Mucosa of descending colon (tissue), 3 donors: ENCODE data around the gene NTM. TPM values are rescaled to one million over a fixed set of nuclear protein-coding genes. Genes with fewer than 3 reads are reported as not detected.

ENCODE experiments used
- ATAC-seq: fragments of 200-7000 bp; cut with Tn5 transposase; one replicate; pipeline ENCODE4 v1.9.1; 2020; ENCODE audit warnings: mild to moderate bottlenecking, moderate library complexity
- DNase-seq, 3 donors: peaks; one replicate each; pipeline ENCODE4 v3.0.0-alpha.2; 2020
- H3K36me3 ChIP-seq: fragments of 200-600 bp; one replicate; pipeline ENCODE4 v1.8.0; 2021; ENCODE audit warnings: low read depth, mild to moderate bottlenecking
- H3K4me1 ChIP-seq: fragments of 200-600 bp; one replicate; pipeline ENCODE4 v1.8.0; 2021; ENCODE audit warnings: low read depth, mild to moderate bottlenecking
- H3K4me3 ChIP-seq: fragments of 200-600 bp; one replicate; pipeline ENCODE4 v1.8.0; 2021; ENCODE audit warnings: mild to moderate bottlenecking
- H3K9me3 ChIP-seq: fragments of 200-600 bp; one replicate; pipeline ENCODE4 v1.8.0; 2021; ENCODE audit warnings: mild to moderate bottlenecking
- CTCF ChIP-seq: fragments of 200-600 bp; IDR thresholded peaks from one replicate; pipeline ENCODE4 v1.8.0; 2022; ENCODE audit warnings: antibody characterized with exemption, mild to moderate bottlenecking
- intact Hi-C, 2 donors: fragments of 100-400 bp; cut with DNase I in 1 of 2; cut with micrococcal nuclease in 1 of 2; formaldehyde crosslinking; loops; one replicate each; pipeline versions ENCODE4 v1.11.0 to v1.11.1; 2022; cut with DNase I, micrococcal nuclease
- total RNA-seq, 3 donors: library from RNA; stranded (reverse); fragmentation: NEBNext Ultra II Directional in 2 of 3; extraction: Animal tissue kit (Norgen Biotek cat#: 25700) in 2 of 3; gene quantifications; one replicate each; pipeline versions ENCODE4 v1.2.1 to v1.2.4, GENCODE V29; 2021 to 2023
- donor health status: DM: no; HTN: no; CAD: no; lungs with moderate emphysema.
- donor health status: DM: no; HTN: no; CAD: no.
- donor health status: DM: no; HTN: yes; CAD: no.

NTM gene
- total RNA-seq, 3 donors from 2014 or later, result 0.64 to 7.7 (median 1.2) TPM

GRCh38 chr11:131447277-131447815 is 76.9 kb downstream of the NTM start:
- DNase-seq, result no peak

GRCh38 chr11:131447898-131448297 is 77.5 kb downstream of the NTM start:
- intact Hi-C loops, result no loop called here
- Histone ChIP-seq H3K36me3 (no peaks in the 10 kb centered on the region), H3K4me3 (no peak overlapping the region), H3K4me1 (no peaks in the 10 kb centered on the region), H3K9me3 (no peaks in the 10 kb centered on the region)
- ATAC-seq (no peak), DNase-seq (no peak)
- TF ChIP-seq CTCF, result no peak

More at GRCh38 chr11:131447277-131447815, 76.9 kb downstream of the NTM start:
- no peak for ATAC-seq
- Histone ChIP-seq H3K9me3 (no peaks in the 10 kb centered on the region), H3K4me3 (no peak overlapping the region), H3K4me1 (no peaks in the 10 kb centered on the region), H3K36me3 (no peaks in the 10 kb centered on the region)
- intact Hi-C loops, result no loop called here
- TF ChIP-seq CTCF, result no peak

- ATAC-seq (no peak), DNase-seq (no peak)
- no peaks in the 10 kb centered on the region for H3K9me3 ChIP-seq
- intact Hi-C loops, result no loop called here
- no peaks in the 10 kb centered on the region for H3K36me3 ChIP-seq
- TF ChIP-seq CTCF, result no peak
- no peak overlapping the region for H3K4me3 ChIP-seq
- H3K4me1 ChIP-seq, result no peaks in the 10 kb centered on the region
Observed at GRCh38 chr11:131449036-131450019, 78.9 kb downstream of the NTM start.

- TF ChIP-seq CTCF, result no peak
- H3K36me3 ChIP-seq, result no peaks in the 10 kb centered on the region
- DNase-seq, result no peak
- no peaks in the 10 kb centered on the region for H3K4me1 ChIP-seq
- ATAC-seq, result no peak
- H3K4me3 ChIP-seq, result no peak overlapping the region
- H3K9me3 ChIP-seq, result no peaks in the 10 kb centered on the region
- intact Hi-C loops, result no loop called here
Observed at GRCh38 chr11:131454490-131454889, 84.1 kb downstream of the NTM start.

GRCh38 chr11:131454989-131455388 is 84.6 kb downstream of the NTM start:
- ATAC-seq (no peak), DNase-seq (no peak)
- intact Hi-C loops, result no loop called here
- Histone ChIP-seq H3K4me1 (no peaks in the 10 kb centered on the region), H3K4me3 (no peak overlapping the region), H3K9me3 (no peaks in the 10 kb centered on the region), H3K36me3 (no peaks in the 10 kb centered on the region)
- TF ChIP-seq CTCF, result no peak
